Measurements from ENCODE around the gene SLC22A2. TPM values are rescaled to one million over a fixed set of nuclear protein-coding genes. Genes with fewer than 3 reads are reported as not detected.

The SLC22A2 gene
- total RNA-seq, 1 donor from 2014 or later: not detected

DNA sequence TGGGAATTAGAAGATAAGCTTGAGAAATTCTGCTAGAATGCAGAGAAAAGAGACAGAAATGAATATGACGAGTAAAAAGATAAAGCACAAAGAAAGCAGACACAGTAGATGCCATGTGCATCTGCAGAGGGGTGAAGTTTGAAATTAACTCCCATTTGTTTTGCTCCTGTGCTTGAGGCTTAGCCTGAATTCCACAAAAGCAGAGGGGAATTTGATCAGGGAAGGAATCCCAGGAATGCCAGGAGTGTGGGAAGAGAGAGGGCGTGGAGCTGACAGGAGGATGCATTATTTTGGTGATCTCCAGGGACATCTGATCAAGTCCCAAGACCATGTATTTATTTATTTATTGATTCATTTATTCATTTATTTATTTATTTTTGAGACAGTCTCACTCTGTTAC is 81.4 kb downstream of the SLC22A2 start:
- Histone ChIP-seq H3K27ac (no peak overlapping the region), H3K36me3 (no peaks in the 10 kb centered on the region), H3K4me1 (no peaks in the 10 kb centered on the region), H3K9me3 (no peaks in the 10 kb centered on the region), H3K4me3 (no peak overlapping the region), H3K27me3 (ENCODE audit: low read depth) (no peaks in the 10 kb centered on the region)
- TF ChIP-seq, protein P1, sequence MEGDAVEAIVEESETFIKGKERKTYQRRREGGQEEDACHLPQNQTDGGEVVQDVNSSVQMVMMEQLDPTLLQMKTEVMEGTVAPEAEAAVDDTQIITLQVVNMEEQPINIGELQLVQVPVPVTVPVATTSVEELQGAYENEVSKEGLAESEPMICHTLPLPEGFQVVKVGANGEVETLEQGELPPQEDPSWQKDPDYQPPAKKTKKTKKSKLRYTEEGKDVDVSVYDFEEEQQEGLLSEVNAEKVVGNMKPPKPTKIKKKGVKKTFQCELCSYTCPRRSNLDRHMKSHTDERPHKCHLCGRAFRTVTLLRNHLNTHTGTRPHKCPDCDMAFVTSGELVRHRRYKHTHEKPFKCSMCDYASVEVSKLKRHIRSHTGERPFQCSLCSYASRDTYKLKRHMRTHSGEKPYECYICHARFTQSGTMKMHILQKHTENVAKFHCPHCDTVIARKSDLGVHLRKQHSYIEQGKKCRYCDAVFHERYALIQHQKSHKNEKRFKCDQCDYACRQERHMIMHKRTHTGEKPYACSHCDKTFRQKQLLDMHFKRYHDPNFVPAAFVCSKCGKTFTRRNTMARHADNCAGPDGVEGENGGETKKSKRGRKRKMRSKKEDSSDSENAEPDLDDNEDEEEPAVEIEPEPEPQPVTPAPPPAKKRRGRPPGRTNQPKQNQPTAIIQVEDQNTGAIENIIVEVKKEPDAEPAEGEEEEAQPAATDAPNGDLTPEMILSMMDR (IDR thresholded peaks at IDR 0.05): no peak
- ATAC-seq: no peak
- intact Hi-C loops (cut with DNase I): no loop called here
- no peak for DNase-seq

GRCh38 chr6:160174681-160175080 is 83.9 kb downstream of the SLC22A2 start:
- no peak overlapping the region for H3K27ac ChIP-seq
- TF ChIP-seq, protein P1 (IDR thresholded peaks at IDR 0.05): no peak
- H3K27me3 ChIP-seq (ENCODE audit: low read depth): no peaks in the 10 kb centered on the region
- H3K4me3 ChIP-seq: no peak overlapping the region
- no peaks in the 10 kb centered on the region for H3K36me3 ChIP-seq
- H3K9me3 ChIP-seq: no peaks in the 10 kb centered on the region
- intact Hi-C loops (cut with DNase I): no loop called here
- DNase-seq (no peak), ATAC-seq (no peak)
- no peaks in the 10 kb centered on the region for H3K4me1 ChIP-seq

- H3K4me3 ChIP-seq: no peak overlapping the region
- TF ChIP-seq, protein P1 (IDR thresholded peaks at IDR 0.05): no peak
- no peaks in the 10 kb centered on the region for H3K36me3 ChIP-seq
- no peak for ATAC-seq
- intact Hi-C loops (cut with DNase I): no loop called here
- no peaks in the 10 kb centered on the region for H3K9me3 ChIP-seq
- no peaks in the 10 kb centered on the region for H3K27me3 ChIP-seq (ENCODE audit: low read depth)
- DNase-seq: no peak
- H3K27ac ChIP-seq: no peak overlapping the region
- H3K4me1 ChIP-seq: no peaks in the 10 kb centered on the region
Measured at GRCh38 chr6:160173806-160174527, 84.7 kb downstream of the SLC22A2 start.

DNA sequence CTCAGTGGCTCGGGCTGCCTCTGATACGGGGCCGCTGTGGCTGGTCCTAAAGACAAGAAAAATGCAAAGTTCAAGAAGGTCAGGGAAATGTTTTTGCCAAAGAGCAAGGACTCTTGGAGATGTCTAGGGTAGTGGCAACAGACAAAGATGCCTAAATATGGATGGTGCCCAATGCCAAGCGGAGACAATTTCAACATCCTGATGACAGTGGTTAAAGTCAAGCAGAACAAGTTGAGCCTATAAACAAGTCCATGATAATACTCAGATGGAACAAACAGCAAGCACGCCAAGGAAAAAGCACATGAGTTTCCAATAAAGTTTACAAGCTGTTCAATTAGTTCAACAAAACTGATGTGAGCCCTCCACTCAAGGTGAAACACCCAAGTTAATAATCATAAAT is 85.9 kb downstream of the SLC22A2 start:
- Histone ChIP-seq H3K4me1 (no peaks in the 10 kb centered on the region), H3K36me3 (no peaks in the 10 kb centered on the region), H3K4me3 (no peak overlapping the region), H3K9me3 (no peaks in the 10 kb centered on the region), H3K27ac (no peak overlapping the region), H3K27me3 (ENCODE audit: low read depth) (no peaks in the 10 kb centered on the region)
- intact Hi-C loops (cut with DNase I): no loop called here
- ATAC-seq: no peak
- TF ChIP-seq, protein P1 (IDR thresholded peaks at IDR 0.05): no peak
- no peak for DNase-seq

DNA sequence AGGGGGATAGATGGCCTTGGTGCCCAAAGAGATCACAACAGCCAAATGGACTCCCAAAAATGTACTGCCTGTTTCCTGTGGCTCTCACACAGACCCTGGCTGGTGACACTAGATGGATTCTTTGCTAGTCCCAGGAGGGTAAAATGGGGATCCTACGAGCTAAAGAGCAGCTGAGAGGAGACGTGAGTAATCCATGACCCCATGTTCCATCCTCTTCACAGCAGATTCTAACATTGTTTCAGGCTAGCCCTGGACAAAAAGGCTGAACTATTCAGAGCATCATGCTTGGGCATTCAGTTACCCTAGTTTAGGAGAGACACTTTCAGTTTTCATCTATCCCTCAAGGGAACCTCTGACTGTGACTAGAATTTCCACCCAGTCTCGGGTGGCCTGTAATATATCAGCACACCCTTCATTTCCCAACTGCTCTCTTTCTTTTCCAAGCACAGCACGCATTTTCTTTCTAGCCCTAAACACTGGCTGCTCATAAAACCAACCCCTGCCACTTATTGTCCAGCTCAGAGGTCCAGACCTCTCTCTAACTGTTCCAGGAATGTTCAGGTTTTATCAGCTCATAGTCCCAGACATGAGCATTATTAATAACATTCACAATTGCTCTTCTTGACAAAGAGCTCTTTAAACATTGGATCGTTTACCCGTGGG is 88.5 kb downstream of the SLC22A2 start:
- Histone ChIP-seq H3K4me3 (no peak overlapping the region), H3K4me1 (no peaks in the 10 kb centered on the region), H3K27me3 (ENCODE audit: low read depth) (no peaks in the 10 kb centered on the region), H3K36me3 (no peaks in the 10 kb centered on the region), H3K27ac (no peak overlapping the region), H3K9me3 (no peaks in the 10 kb centered on the region)
- DNase-seq (no peak), ATAC-seq (no peak)
- TF ChIP-seq, protein P1 (IDR thresholded peaks at IDR 0.05): no peak
- intact Hi-C loops (cut with DNase I): no loop called here

All from lower lobe of right lung (tissue), 2 donors.